ENCODE measurements around the gene CABLES2.

CABLES2 gene

DNA sequence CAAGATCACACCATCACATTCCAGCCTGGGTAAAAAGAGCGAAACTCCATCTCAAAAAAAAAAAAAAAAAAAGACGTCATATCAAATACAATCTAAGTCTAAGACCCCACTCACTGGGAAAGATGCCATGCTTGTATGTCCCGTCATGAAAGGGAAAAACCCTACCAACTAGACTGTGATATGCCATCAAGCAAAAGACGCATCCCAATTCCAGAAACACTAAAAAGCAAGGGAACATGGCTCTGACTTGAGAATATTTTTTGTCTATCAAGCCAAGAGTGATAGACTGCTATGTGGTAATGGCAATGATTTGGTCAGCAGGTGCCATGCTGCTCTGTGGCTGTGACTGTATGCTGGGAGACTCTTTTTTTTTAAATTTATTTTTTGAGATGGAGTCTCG lies 63.0 kb downstream of the CABLES2 start:
- no peak for DNase-seq

DNA sequence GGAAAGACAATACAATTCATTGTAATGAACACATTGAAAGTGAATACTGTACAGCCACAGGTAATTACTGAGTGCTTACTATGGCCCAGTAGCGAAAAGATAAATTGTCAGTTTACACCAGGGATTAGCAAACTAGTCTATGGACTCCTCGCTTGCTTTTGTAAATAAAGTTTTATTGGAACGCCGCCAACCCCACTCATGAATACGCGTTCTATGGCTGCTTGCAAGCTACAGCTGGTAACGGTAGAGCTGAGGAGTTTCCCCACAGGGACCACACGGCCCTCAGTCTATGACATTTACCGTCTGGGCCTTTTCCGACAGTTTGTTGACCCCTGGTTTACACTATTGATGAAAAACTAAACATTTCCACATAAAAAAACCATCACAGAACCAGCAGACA lies 64.2 kb downstream of the CABLES2 start:
- DNase-seq, result no peak

DNA sequence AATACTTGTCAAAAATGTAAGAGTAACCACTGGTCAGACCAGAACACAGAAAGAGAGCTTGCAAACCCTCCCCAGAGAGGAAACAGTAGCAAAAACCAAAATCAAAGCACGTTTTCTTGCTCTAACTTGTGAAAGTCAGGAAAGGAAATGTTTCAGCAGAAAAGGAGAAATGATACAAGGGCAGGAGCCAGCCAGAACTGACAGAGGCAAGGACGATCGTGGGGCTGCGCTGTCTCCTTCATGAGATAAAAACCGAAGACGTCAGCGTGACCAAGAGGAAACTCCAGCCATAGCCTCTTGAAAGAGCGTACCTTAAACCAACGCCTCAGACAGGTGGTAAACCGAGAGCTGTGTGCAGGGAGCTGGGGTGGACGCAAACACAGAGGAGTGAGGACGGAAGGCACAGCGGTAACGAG lies 67.4 kb downstream of the CABLES2 start:
- no peak for DNase-seq

Data from NK-92 treated with Interleukin-12 subunit alpha and Interleukin-12 subunit beta, amount 100 ng/mL, for 24 hours (cell line).